SK-N-MC (cell line): ENCODE data around the gene SOX10.

Experiments
- DNase-seq: peaks from one replicate; pipeline ENCODE4 v3.0.0-alpha.2; 2011; ENCODE audit warnings: low read depth, low spot score
- H3K27ac ChIP-seq: fragments of 200-600 bp; sonication (generic); 2 replicates; pipeline ENCODE4 v1.5.1; 2016; ENCODE audit warnings: mixed run types
- H3K36me3 ChIP-seq: fragments of 200-600 bp; sonication (generic); 2 replicates; pipeline ENCODE4 v1.6.1; 2017; ENCODE audit warnings: antibody characterized with exemption, low read length, mixed read lengths; ENCODE audit not compliant: insufficient read depth
- H3K4me3 ChIP-seq: fragments of 200-600 bp; sonication (generic); 2 replicates; pipeline ENCODE4 v1.5.1; 2016
- H3K9ac ChIP-seq: fragments of 200-600 bp; sonication (generic); 2 replicates; pipeline ENCODE4 v1.8.0; 2017; ENCODE audit warnings: mixed run types, mixed read lengths; ENCODE audit not compliant: insufficient read length
- H3K9me3 ChIP-seq: fragments of 200-600 bp; sonication (generic); 2 replicates; pipeline ENCODE4 v1.6.1; 2017; ENCODE audit warnings: low read depth, mild to moderate bottlenecking, antibody characterized with exemption, low read length, moderate library complexity, mixed read lengths
- EZH2 ChIP-seq: fragments of 200-600 bp; sonication (generic); IDR thresholded peaks from one replicate; pipeline ENCODE4 v1.6.1; 2017; ENCODE audit warnings: antibody characterized with exemption
- FOXP2 ChIP-seq: optimal IDR thresholded peaks from 2 replicates; pipeline ENCODE3; 2011; ENCODE audit warnings: mild to moderate bottlenecking, moderate library complexity; ENCODE audit not compliant: insufficient read depth; ENCODE audit errors: extremely low read length, control extremely low read depth
- POLR2AphosphoS5 ChIP-seq: IDR thresholded peaks from 2 replicates; pipeline ENCODE4 v1.6.1; 2012; ENCODE audit warnings: mild to moderate bottlenecking, low read depth, low read length, borderline replicate concordance

The SOX10 gene

GRCh38 chr22:37926771-37927636, 57.4 kb downstream of the SOX10 start:
- TF ChIP-seq EZH2 (no peak), FOXP2 (no peak), POLR2AphosphoS5 (no peak)
- no peak overlapping the region for H3K4me3 ChIP-seq
- H3K9ac ChIP-seq = no peak overlapping the region
- peaks cover 27% of the 10 kb centered on the region; the same call in 1 of the 2 replicates for H3K36me3 ChIP-seq
- H3K27ac ChIP-seq = no peak overlapping the region
- no peak for DNase-seq
- no peaks in the 10 kb centered on the region for H3K9me3 ChIP-seq

- Histone ChIP-seq H3K36me3 (peaks cover 23% of the 10 kb centered on the region; the same call in 1 of the 2 replicates), H3K9me3 (no peaks in the 10 kb centered on the region), H3K4me3 (no peak overlapping the region), H3K27ac (no peak overlapping the region), H3K9ac (no peak overlapping the region)
- no peak for DNase-seq
- TF ChIP-seq POLR2AphosphoS5 (no peak), EZH2 (no peak), FOXP2 (no peak)
Measured at GRCh38 chr22:37926358-37926757, 58.0 kb downstream of the SOX10 start.

- Histone ChIP-seq H3K9ac (no peak overlapping the region), H3K4me3 (no peak overlapping the region), H3K27ac (no peak overlapping the region), H3K36me3 (peaks cover 23% of the 10 kb centered on the region; the same call in 1 of the 2 replicates), H3K9me3 (no peaks in the 10 kb centered on the region)
- no peak for DNase-seq
- no peak for TF ChIP-seq FOXP2
- no peak for TF ChIP-seq POLR2AphosphoS5
- TF ChIP-seq EZH2 = no peak
Measured at GRCh38 chr22:37925767-37926166, 58.6 kb downstream of the SOX10 start.

- TF ChIP-seq POLR2AphosphoS5 (no peak), EZH2 (no peak), FOXP2 (no peak)
- no peaks in the 10 kb centered on the region for H3K9me3 ChIP-seq
- no peak overlapping the region for H3K4me3 ChIP-seq
- DNase-seq = no peak
- peaks cover 23% of the 10 kb centered on the region; the same call in 1 of the 2 replicates for H3K36me3 ChIP-seq
- H3K27ac ChIP-seq = no peak overlapping the region
- H3K9ac ChIP-seq = no peak overlapping the region
Measured at GRCh38 chr22:37925330-37925729, 59.0 kb downstream of the SOX10 start.

GRCh38 chr22:37924386-37925065, 59.8 kb downstream of the SOX10 start:
- H3K9me3 ChIP-seq = no peaks in the 10 kb centered on the region
- no peak overlapping the region for H3K9ac ChIP-seq
- no peak for DNase-seq
- TF ChIP-seq FOXP2 = no peak
- TF ChIP-seq POLR2AphosphoS5 = no peak
- no peak for TF ChIP-seq EZH2
- peaks cover 23% of the 10 kb centered on the region; the same call in 1 of the 2 replicates for H3K36me3 ChIP-seq
- no peak overlapping the region for H3K4me3 ChIP-seq
- H3K27ac ChIP-seq = no peak overlapping the region

GRCh38 chr22:37923927-37924326, 60.4 kb downstream of the SOX10 start:
- Histone ChIP-seq H3K9ac (no peak overlapping the region), H3K9me3 (no peaks in the 10 kb centered on the region), H3K27ac (no peak overlapping the region), H3K36me3 (peaks cover 27% of the 10 kb centered on the region; the same call in 1 of the 2 replicates), H3K4me3 (no peak overlapping the region)
- TF ChIP-seq POLR2AphosphoS5 (no peak), FOXP2 (no peak), EZH2 (no peak)
- DNase-seq = no peak
